ENCODE results near the gene LBHD1. TPM values are rescaled to one million over a fixed set of nuclear protein-coding genes. Genes with fewer than 3 reads are reported as not detected.
A peak's percentile ranks its signal among the peaks of the same experiment; 100 is the strongest.
"Not testable (repeated sequence)": the region's sequence is repeated elsewhere in the genome, so short reads cannot be mapped to it uniquely, and the experiment has no call there.

LBHD1 gene
- total RNA-seq, 2 donors from 2014 or later = 4.9 to 5.6 TPM

- DNase-seq = no peak
Observed at GRCh38 chr11:62707277-62707861, 35.3 kb upstream of the LBHD1 start, which contains the start of the genes BSCL2 and GNG3. Gene BSCL2, minus strand, starts transcription at chr11:62707424. Its CDS starts 229 bp downstream, at chr11:62707195. Gene GNG3, plus strand, starts transcription at chr11:62707676. Its CDS starts 620 bp downstream, at chr11:62708296.

GRCh38 chr11:62706850-62707247, 34.8 kb upstream of the LBHD1 start:
- TF ChIP-seq POLR2A (IDR thresholded peaks at IDR 0.05) (no peak), CTCF (IDR thresholded peaks at IDR 0.05) (no peak)
- no peaks in the 10 kb centered on the region for H3K36me3 ChIP-seq (replicated peaks in 1 of 2; ENCODE audit: insufficient read depth in 1 of 2, low read depth in 2 of 2)
- intact Hi-C loops (cut with DNase I) = no loop called here
- no peaks in the 10 kb centered on the region for H3K27me3 ChIP-seq
- peaks cover 66% of the 10 kb centered on the region for H3K4me1 ChIP-seq
- WGBS, 2 donors = 47 to 49% methylated on average over 8 of the region's 8 CpGs
- H3K27ac ChIP-seq = peak overlapping the region; percentile 85 to 92 (median 89)
- no peaks in the 10 kb centered on the region for H3K9me3 ChIP-seq
- ATAC-seq = no peak
- DNase-seq = no peak
- no peak overlapping the region for H3K4me3 ChIP-seq

More at GRCh38 chr11:62707277-62707861, 35.3 kb upstream of the LBHD1 start, which contains the start of the genes BSCL2 and GNG3:
- intact Hi-C loops (cut with DNase I) = no loop called here
- TF ChIP-seq POLR2A (IDR thresholded peaks at IDR 0.05) (no peak), CTCF (IDR thresholded peaks at IDR 0.05) (no peak)
- Histone ChIP-seq H3K36me3 (replicated peaks in 1 of 2; ENCODE audit: insufficient read depth in 1 of 2, low read depth in 2 of 2) (no peaks in the 10 kb centered on the region), H3K4me3 (peak within 1 kb of the TSS; percentile 63 to 74), H3K27me3 (no peaks in the 10 kb centered on the region), H3K9me3 (no peaks in the 10 kb centered on the region), H3K4me1 (peaks cover 71% of the 10 kb centered on the region), H3K27ac (peak within 1 kb of the TSS; percentile 89 to 94 (median 93))
- WGBS, 2 donors = 84 to 85% methylated on average over 9 of the region's 10 CpGs
- ATAC-seq = no peak

GRCh38 chr11:62705880-62706849, 34.1 kb upstream of the LBHD1 start:
- WGBS, 2 donors = 3 to 6% methylated on average over 17 to 67 of the region's 73 CpGs
- Histone ChIP-seq H3K27ac (peak overlapping the region; percentile 85 to 92 (median 89)), H3K4me1 (peaks cover 59% of the 10 kb centered on the region), H3K36me3 (replicated peaks in 1 of 2; ENCODE audit: insufficient read depth in 1 of 2, low read depth in 2 of 2) (peaks cover 0 to 2% of the 10 kb centered on the region in 2 donors), H3K27me3 (no peaks in the 10 kb centered on the region), H3K4me3 (peak overlapping the region; percentile 63 to 74), H3K9me3 (no peaks in the 10 kb centered on the region)
- TF ChIP-seq CTCF (IDR thresholded peaks at IDR 0.05) (peak in 1 of 7 experiments; percentile 10), POLR2A (IDR thresholded peaks at IDR 0.05) (peak in 2 of 3 donors; percentile 66 to 73)
- DNase-seq (peak; percentile 96 to 98 (median 96)), ATAC-seq (peak; percentile 81)
- intact Hi-C loops (cut with DNase I) = no loop called here

- Histone ChIP-seq H3K4me1 (peaks cover 52% of the 10 kb centered on the region), H3K27ac (peak overlapping the region; percentile 85 to 92 (median 89)), H3K36me3 (replicated peaks in 1 of 2; ENCODE audit: insufficient read depth in 1 of 2, low read depth in 2 of 2) (peaks cover 0 to 2% of the 10 kb centered on the region in 2 donors), H3K27me3 (no peaks in the 10 kb centered on the region), H3K4me3 (peak overlapping the region in 1 of 2 donors; percentile 74), H3K9me3 (no peaks in the 10 kb centered on the region)
- TF ChIP-seq CTCF (IDR thresholded peaks at IDR 0.05) (peak in 2 of 7 experiments; percentile 18 to 21), POLR2A (IDR thresholded peaks at IDR 0.05) (no peak)
- DNase-seq (peak; percentile 55 to 62 (median 60)), ATAC-seq (peak; percentile 13)
- WGBS, 2 donors = 6 to 18% methylated on average over 5 to 7 of the region's 7 CpGs
- intact Hi-C loops (cut with DNase I) = no loop called here
Observed at GRCh38 chr11:62705413-62705812, 33.3 kb upstream of the LBHD1 start.

GRCh38 chr11:62703921-62704320, 31.9 kb upstream of the LBHD1 start:
- intact Hi-C loops (cut with DNase I); DNase-seq: not testable (repeated sequence)
- peak overlapping the region in 1 of 4 donors; percentile 15 for H3K27ac ChIP-seq

More at GRCh38 chr11:62703921-62704320, 31.9 kb upstream of the LBHD1 start:
- not testable (repeated sequence) for H3K27me3 ChIP-seq; H3K36me3 ChIP-seq (replicated peaks in 1 of 2; ENCODE audit: insufficient read depth in 1 of 2, low read depth in 2 of 2); ATAC-seq; H3K4me3 ChIP-seq; H3K9me3 ChIP-seq
- H3K4me1 ChIP-seq = peaks cover 40% of the 10 kb centered on the region
- WGBS, 2 donors = 88 to 95% methylated on average over 4 of the region's 4 CpGs

All from body of pancreas (tissue), 4 donors.